ENCODE measurements around the gene CPO.
"Not testable (repeated sequence)": the region's sequence is repeated elsewhere in the genome, so short reads cannot be mapped to it uniquely, and the experiment has no call there.

The CPO gene

GRCh38 chr2:206939340-206939739, at the start of gene CPO:
CPO (plus strand) TSS chr2:206939518; CDS start chr2:206939600, 82 bp downstream.
- DNase-seq (ENCODE audit: low read depth, low spot score): no peak

- no peak for DNase-seq (ENCODE audit: low read depth, low spot score)
Measured at GRCh38 chr2:206890179-206890578, 49.1 kb upstream of the CPO start.

GRCh38 chr2:206890926-206891325, 48.4 kb upstream of the CPO start:
- DNase-seq (ENCODE audit: low read depth, low spot score): no peak

GRCh38 chr2:206915121-206915520, 24.2 kb upstream of the CPO start:
- peak; percentile 66 for DNase-seq (ENCODE audit: low read depth, low spot score)

GRCh38 chr2:206918263-206918662, 21.1 kb upstream of the CPO start:
- no peak for DNase-seq (ENCODE audit: low read depth, low spot score)

GRCh38 chr2:206920310-206920709, 19.0 kb upstream of the CPO start:
- no peak for DNase-seq (ENCODE audit: low read depth, low spot score)

GRCh38 chr2:206920951-206921350, 18.4 kb upstream of the CPO start:
- DNase-seq (ENCODE audit: low read depth, low spot score): no peak

GRCh38 chr2:206921529-206921928, 17.8 kb upstream of the CPO start:
- DNase-seq (ENCODE audit: low read depth, low spot score): no peak

GRCh38 chr2:206935991-206936842, 3.1 kb upstream of the CPO start:
- no peak for DNase-seq (ENCODE audit: low read depth, low spot score)

GRCh38 chr2:206936843-206937230, 2.5 kb upstream of the CPO start:
- no peak for DNase-seq (ENCODE audit: low read depth, low spot score)

GRCh38 chr2:206937555-206937954, 1.8 kb upstream of the CPO start:
- no peak for DNase-seq (ENCODE audit: low read depth, low spot score)

- no peak for DNase-seq (ENCODE audit: low read depth, low spot score)
Measured at GRCh38 chr2:206940546-206940945, 1.2 kb downstream of the CPO start.

GRCh38 chr2:206942592-206943478, 3.5 kb downstream of the CPO start:
- no peak for DNase-seq (ENCODE audit: low read depth, low spot score)

- not testable (repeated sequence) for DNase-seq (ENCODE audit: low read depth, low spot score)
Measured at GRCh38 chr2:206953404-206953803, 14.1 kb downstream of the CPO start.

- no peak for DNase-seq (ENCODE audit: low read depth, low spot score)
Measured at GRCh38 chr2:206955253-206955652, 15.9 kb downstream of the CPO start.

- no peak for DNase-seq (ENCODE audit: low read depth, low spot score)
Measured at GRCh38 chr2:206958261-206958660, 18.9 kb downstream of the CPO start.

- no peak for DNase-seq (ENCODE audit: low read depth, low spot score)
Measured at GRCh38 chr2:206962966-206963365, 23.6 kb downstream of the CPO start.

GRCh38 chr2:206968134-206969086, 29.1 kb downstream of the CPO start:
- no peak for DNase-seq (ENCODE audit: low read depth, low spot score)

- DNase-seq (ENCODE audit: low read depth, low spot score): no peak
Measured at GRCh38 chr2:206969192-206969591, 29.9 kb downstream of the CPO start.

- no peak for DNase-seq (ENCODE audit: low read depth, low spot score)
Measured at GRCh38 chr2:206970589-206971360, 31.5 kb downstream of the CPO start.

GRCh38 chr2:206971805-206972204, 32.5 kb downstream of the CPO start:
- DNase-seq (ENCODE audit: low read depth, low spot score): no peak

Data from smooth muscle cell of the brain vasculature (primary cell).